Measurements from ENCODE around the gene ACAA2. TPM values are rescaled to one million over a fixed set of nuclear protein-coding genes. Genes with fewer than 3 reads are reported as not detected.

ACAA2 gene
- 19.2 and 26.4 TPM in 2 replicates for total RNA-seq

GRCh38 chr18:49813319-49814146 is at the start of gene ACAA2:
Gene ACAA2, minus strand, starts transcription at chr18:49813533. Its CDS starts 49 bp downstream, at chr18:49813484.

Measured in dermis lymphatic vessel endothelial cell (primary cell).